Fibroblast of gingiva (primary cell): ENCODE measurements around the gene S100A16.
"Not testable (repeated sequence)": the region's sequence is repeated elsewhere in the genome, so short reads cannot be mapped to it uniquely, and the experiment has no call there.

Experiments used
- DNase-seq: peaks from one replicate; pipeline ENCODE4 v3.0.0-alpha.2; 2011; ENCODE audit warnings: low read depth

S100A16 gene

DNA sequence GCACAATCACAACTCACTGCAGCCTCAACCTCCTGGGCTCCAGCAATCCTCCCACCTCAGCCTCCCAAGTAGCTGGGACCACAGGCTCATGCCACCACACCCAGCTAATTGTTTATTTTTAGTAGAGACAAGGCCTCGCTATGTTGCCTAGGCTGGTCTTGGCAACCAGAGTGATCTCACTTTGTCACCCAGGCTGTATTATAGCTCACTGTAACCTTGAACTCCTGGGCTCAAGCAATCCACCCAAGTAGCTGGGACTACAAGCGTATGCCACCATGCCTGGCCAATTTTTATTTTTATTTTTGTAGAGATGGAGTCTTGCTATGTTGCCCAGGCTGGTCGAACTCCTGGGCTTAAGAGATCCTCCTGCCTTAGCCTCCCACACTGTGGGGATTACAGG lies 50.9 kb downstream of the S100A16 start:
- not testable (repeated sequence) for DNase-seq

DNA sequence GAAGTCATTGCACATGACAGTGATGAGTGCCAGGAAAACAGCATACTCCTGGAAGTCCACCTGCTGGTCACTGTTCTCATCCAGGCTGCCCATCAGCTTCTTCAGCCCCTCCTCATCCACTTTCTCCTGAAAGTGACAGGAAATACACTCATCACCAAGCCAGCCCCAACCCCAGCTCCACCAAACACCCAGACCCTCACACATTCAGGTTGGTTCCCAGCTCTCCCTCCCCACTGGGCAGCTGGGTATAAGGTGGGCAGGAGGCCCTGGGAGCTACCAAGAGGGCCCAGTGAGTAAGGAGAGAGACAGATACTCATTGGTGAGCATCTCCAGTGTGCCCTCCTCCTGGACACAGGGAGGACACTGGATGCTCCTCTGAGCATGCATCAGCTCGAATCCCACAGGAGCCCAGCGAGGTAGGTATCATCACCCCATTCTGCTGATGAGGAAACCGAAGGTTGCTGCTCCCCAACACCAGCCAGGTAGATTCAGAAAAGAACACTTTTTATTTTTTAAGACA lies 51.4 kb downstream of the S100A16 start:
- DNase-seq, result no peak

DNA sequence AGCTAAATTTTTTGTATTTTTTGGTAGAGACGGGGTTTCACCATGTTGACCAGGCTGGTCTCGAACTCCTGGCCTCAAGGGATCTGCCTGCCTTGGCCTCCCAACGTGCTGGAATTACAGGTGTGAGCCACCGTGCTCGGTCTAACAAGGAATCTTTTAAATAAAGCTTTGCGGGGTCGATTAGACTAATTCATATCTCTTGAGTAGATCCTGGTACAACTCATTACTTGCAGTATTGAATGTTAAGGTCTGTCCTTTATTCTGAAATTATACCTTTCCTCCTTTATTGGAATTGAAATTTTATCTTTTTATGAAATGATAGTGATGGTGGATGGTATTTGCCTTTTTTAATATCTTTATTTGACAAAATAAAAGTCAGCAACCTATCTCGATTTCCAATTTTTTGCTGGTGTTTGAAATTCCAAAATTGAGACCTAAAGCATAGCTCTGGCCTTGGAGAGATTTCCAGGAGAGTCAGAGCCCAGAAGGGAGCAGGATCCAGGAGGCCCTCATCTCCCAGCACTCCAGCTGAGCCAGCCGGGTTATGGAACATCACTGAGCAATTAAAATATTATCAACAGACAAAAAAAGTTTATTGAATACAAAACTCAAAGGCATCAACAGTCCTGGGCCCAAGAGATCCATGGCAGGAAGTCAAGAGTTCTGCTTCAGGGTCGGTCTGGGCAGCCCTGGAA lies 52.0 kb downstream of the S100A16 start:
- no peak for DNase-seq

DNA sequence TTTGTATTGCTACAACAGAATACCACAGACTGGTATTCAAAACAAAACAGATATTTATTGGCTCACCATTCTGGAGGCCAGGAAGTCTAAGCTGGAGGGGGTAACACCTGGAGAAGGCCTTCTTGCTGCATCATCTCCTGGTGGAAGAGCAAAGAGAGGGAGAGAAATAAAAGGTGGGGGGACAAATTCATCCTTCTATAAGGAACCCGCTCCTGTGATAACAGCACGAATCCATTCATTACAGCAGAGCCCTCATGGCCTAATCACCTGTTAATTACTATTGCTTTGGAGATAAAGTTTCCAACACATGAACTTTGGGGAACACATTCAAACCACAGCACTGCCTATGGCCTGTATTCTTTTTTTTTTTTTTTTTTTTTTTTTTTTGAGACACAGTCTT lies 52.7 kb downstream of the S100A16 start:
- no peak for DNase-seq

DNA sequence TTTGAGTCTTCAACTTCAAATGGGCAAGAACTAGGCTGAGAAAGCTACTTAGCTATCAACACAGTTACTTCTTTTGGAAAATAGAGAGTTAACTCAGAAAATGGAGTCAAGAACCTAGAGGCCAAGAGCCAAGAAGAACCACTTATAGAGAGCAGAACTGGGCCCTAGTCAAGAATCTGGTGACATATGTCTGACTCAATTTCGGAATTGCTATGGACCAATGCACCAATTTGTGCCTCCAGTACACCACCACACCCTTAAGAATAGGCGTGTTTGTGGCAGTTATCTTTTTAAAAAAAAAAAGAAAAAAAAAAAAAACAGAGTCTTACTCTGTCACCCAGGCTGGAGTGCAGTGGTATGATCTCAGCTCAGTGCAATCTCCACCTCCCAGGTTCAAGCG lies 55.1 kb downstream of the S100A16 start:
- no peak for DNase-seq
